ENCODE measurements around the gene CBX3.

DNA sequence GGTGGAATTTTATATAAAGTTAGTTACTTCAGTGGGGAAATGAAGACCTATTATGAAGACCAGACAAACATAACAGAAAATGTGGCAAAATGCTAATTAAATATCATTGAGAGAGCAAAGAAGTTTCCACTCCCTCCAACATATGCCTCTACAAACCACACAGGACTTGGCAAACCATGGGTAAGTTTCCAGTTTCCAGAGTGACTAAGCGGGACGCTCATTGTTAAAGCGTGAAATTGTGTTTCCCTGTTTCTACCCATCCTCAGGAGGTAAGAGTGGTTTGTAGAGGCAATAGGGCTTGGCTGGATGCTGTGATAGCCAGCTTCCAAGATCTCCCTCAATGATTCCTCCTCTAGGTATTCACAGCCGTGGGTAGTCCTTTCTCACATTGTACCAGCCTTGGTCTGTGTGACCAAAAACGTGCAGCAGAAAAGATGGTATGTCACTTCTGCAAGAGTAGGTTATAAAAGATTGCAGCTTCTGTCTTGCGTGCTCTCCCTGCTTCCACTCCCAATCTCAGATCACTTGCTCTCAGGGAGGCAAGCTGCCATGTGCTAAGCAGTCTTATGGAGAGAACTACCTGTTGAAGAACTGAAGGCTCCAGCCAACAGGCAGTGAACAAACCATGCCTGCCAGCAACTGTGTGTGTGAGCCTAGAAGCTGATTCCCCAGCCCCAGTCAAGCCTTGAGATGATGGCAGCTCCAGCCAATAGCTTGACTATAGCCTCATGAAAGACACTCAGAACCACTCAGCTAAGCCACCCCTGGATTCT is 35.7 kb downstream of the CBX3 start:
- TF ChIP-seq, protein P1, sequence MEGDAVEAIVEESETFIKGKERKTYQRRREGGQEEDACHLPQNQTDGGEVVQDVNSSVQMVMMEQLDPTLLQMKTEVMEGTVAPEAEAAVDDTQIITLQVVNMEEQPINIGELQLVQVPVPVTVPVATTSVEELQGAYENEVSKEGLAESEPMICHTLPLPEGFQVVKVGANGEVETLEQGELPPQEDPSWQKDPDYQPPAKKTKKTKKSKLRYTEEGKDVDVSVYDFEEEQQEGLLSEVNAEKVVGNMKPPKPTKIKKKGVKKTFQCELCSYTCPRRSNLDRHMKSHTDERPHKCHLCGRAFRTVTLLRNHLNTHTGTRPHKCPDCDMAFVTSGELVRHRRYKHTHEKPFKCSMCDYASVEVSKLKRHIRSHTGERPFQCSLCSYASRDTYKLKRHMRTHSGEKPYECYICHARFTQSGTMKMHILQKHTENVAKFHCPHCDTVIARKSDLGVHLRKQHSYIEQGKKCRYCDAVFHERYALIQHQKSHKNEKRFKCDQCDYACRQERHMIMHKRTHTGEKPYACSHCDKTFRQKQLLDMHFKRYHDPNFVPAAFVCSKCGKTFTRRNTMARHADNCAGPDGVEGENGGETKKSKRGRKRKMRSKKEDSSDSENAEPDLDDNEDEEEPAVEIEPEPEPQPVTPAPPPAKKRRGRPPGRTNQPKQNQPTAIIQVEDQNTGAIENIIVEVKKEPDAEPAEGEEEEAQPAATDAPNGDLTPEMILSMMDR (IDR thresholded peaks at IDR 0.05; ENCODE audit: insufficient read depth, low read depth, low read length) = no peak
- no peak for TF ChIP-seq EZH2 (IDR thresholded peaks at IDR 0.05; ENCODE audit: insufficient read depth, low read length)
